GDM1 (cell line): ENCODE results near the gene IDH2.
"Not testable (repeated sequence)": the region's sequence is repeated elsewhere in the genome, so short reads cannot be mapped to it uniquely, and the experiment has no call there.

Source experiments
- DNase-seq: peaks from one replicate; lab custom pipeline; 2025; lab: John Stamatoyannopoulos, UW

IDH2 gene

GRCh38 chr15:90084876-90085423 lies 17.3 kb downstream of the IDH2 start:
- DNase-seq, result no peak

DNA sequence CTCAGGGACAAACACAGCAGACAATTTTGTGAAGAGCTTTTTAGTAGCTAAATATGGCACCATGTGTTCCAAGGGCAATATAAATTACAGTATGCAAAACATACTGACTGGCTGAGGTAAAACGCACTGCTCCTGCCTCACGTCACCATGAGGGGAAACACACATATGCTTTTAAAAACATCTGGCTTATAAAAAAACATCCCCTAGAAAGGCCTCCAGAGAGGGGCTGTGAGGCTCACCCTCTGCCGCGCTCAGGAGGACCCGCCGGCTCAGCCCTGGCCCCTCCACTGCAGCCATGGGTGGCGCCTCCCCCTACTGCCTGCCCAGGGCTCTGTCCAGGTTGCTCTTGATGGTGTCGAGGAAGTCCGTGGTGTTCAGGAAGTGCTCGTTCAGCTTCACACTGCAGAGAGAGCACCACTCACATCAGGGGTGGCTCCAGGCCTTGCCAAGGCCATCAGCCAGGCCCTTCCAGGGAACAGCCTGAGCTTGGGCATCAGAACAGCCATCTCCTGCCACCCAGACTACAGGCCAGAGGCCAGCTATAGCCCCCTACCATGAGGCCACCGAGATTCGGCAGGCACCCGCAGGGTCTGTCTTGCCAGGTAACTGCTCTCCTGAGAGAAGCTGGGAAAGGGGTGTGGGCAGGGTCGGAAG lies 18.2 kb downstream of the IDH2 start:
- no peak for DNase-seq

- DNase-seq, result no peak
These were observed 18.8 kb downstream of the IDH2 start for GRCh38 chr15:90083419-90083818.

DNA sequence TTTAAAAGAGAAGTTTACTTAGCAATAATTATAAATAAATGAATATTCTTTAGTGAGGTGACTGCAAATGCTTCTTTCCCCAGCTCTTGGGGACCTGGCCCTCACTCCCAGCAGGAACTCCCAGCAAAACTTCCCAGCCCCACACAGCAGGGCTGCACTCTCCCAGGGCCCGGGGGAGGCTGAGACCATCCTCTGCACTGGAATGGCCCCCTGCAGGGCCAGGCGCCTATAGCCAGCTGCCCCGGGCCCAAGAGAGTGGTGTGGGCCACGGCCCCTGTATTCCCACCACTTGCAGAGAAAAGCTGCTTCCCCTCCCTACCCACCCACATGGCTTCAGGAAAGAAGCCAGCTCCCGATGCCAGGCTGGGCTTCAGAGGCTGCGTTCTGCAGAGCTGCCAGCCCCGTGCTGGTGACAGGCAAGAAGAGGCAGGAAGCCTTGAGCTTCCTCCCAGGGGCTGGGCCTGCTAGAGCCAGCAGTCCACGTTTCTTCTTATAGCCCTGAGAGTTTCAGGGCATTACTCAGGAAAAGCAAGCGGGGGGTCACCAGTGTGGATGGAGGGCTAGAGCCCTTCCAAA lies 20.0 kb downstream of the IDH2 start:
- peak; percentile 61 for DNase-seq

- DNase-seq, result no peak
These were observed 21.4 kb downstream of the IDH2 start for GRCh38 chr15:90080818-90081393.

- DNase-seq, result no peak
These were observed 21.9 kb downstream of the IDH2 start for GRCh38 chr15:90080458-90080755.

DNA sequence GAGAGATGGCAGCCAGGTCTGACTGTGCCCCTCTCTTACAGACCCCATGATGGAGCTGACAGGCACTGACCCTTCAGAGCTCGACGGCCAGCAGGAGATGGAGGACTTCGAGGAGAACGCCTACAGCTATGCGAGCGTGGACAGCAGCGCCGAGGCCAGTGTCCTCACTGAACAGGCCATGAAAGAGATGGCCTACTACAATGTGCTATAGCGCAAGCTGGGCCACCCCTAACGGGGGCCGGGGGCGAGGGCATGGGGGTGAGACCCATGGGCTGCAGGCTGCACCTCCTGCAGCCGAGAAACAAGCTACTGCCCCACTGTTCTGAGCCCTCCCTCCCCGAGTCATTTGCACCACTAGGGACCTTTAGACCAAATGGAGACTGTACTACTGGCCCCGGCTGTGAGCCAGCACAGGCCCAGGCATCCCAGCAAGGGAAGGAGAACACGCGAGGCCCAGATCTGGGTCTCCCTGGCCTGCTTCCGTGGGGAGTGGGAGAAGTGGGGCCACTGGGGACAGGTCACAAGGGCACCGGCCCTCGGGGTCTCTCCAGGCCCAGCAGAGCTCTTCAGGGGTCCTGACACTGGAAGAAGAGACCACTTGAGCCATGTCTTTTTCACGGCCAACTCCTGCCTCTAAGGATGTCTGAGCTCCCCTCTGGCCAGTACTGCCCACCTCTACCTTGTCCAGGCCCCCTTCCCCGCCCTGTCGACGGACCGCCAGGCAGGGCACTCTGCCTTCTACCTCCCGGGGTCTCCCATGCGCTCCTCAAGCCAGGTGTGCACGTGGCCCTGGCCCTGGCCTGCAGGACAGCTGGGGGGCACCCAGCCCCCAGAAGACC lies 22.4 kb downstream of the IDH2 start:
- DNase-seq, result no peak

DNA sequence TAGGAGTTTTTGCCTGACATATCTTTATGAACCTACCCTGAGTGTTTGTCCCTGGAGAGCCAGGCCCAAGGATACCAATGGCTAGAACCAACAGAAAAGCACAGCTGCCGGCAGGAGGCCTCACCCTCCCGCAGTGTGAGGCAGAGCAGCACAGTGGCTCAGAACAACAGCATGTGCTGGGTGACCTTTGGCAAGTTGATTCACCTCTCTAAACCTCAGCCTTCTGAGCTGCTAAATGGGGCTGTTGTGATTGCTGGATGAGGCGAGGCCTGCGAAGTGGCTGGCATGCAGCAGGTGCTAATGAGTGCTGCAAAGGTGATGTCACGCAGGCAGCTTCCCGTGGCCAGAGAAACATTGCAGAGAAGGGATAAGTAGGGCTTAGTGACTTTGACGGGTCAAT lies 23.3 kb downstream of the IDH2 start:
- DNase-seq, result no peak

GRCh38 chr15:90076716-90077115 lies 25.6 kb downstream of the IDH2 start:
- no peak for DNase-seq

DNA sequence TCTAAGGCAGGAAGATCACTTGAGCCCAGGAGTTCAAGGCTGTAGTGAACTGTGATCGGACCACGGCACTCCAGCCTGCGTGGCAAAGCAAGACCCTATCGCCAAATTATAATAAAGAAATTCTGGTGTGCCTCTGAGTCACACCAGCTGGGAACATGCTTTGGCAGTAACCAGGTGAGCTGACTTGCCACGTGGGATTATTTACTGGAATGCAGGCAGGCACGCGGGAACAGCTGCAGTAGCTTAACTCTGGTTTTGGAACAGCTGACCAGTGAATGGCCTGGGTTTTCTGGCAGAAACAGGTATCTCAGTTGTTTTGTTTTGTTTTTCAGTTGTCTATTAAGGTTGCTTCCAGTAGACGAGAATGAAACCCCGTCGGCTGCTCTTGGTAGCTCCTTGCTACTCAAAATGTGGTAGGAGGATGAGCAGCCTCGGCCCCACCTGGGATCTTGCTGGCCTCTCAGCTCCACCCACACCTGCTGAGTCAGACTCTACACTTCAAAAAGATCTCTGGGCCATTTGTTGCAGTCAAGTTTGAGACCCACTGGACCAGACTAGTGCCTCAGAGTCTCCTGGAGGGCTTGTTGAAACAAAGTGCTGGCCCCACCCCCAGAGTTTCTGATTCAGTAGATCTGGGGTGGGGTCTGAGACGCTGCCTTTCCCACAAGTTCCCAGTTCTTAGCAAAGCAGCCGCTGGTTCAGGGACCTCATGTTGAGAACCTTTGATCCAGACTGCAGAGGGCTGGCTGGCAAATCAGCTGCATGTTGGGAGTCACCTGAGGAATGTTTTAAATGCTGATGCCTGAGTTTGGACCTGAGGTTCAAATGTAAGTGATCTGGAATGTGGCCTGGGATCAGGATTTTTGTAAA lies 26.6 kb downstream of the IDH2 start:
- DNase-seq, result no peak

- no peak for DNase-seq
These were observed 27.4 kb downstream of the IDH2 start for GRCh38 chr15:90074916-90075315.

- no peak for DNase-seq
These were observed 28.2 kb downstream of the IDH2 start for GRCh38 chr15:90074023-90074422.

GRCh38 chr15:90072978-90073640 lies 29.2 kb downstream of the IDH2 start:
- DNase-seq, result no peak

GRCh38 chr15:90071220-90071807 lies 31.0 kb downstream of the IDH2 start:
- peak; percentile 80 for DNase-seq

GRCh38 chr15:90070623-90071022 lies 31.6 kb downstream of the IDH2 start:
- not testable (repeated sequence) for DNase-seq

DNA sequence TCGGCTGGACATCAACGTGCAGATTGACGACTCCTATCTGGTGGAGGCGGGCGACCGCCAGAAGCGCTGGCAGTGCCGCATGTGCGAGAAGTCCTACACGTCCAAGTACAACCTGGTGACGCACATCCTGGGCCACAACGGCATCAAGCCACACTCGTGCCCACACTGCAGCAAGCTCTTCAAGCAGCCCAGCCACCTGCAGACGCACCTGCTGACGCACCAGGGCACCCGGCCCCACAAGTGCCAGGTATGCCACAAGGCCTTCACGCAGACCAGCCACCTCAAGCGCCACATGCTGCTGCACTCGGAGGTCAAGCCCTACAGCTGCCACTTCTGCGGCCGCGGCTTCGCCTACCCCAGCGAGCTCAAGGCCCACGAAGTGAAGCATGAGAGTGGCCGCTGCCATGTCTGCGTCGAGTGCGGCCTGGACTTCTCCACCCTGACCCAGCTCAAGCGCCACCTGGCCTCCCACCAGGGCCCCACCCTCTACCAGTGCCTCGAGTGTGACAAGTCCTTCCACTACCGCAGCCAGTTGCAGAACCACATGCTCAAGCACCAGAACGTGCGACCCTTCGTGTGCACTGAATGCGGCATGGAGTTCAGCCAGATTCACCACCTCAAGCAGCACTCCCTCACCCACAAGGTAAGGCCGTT lies 34.2 kb downstream of the IDH2 start:
- no peak for DNase-seq

DNA sequence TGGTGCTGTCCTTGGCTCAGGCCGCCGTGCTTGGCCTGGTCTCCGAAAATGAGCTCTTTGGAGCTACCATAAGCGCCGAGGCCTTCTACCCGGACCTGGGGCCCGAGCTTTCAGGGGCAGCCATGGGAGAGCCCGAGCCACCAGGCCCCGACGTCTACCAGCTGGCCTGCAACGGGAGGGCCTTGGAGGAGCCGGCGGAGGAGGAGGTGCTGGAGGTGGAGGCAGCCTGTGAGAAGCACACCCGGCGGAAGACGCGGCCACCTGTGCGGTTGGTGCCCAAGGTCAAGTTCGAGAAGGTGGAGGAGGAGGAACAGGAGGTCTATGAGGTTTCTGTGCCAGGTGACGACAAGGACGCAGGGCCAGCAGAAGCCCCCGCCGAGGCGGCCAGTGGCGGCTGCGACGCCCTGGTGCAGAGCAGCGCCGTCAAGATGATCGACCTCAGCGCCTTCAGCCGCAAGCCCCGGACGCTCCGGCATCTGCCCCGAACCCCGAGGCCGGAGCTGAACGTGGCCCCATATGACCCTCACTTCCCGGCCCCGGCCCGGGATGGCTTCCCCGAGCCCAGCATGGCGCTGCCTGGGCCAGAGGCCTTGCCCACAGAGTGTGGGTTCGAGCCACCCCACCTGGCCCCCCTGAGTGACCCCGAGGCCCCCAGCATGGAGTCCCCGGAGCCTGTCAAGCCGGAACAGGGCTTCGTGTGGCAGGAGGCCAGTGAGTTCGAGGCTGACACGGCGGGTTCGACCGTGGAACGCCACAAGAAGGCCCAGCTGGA lies 34.9 kb downstream of the IDH2 start:
- DNase-seq, result no peak

DNA sequence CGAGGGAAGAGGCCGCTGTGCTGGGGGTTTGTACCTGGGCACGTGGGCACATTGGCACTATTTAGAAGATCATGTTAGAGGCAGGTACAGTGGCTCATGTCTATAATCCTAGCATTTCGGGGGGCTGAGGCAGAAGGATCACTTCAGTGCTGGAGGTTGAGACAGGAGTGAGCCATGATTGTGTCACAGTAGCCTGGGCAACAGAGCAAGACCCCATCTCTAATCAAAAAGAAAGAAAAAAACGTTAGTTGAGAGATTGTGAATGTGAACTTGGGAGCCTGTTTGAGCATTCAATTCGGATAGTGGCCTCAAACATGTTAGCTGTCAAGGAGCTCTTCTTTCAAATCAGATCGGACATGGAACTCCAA lies 36.6 kb downstream of the IDH2 start:
- DNase-seq, result no peak

DNA sequence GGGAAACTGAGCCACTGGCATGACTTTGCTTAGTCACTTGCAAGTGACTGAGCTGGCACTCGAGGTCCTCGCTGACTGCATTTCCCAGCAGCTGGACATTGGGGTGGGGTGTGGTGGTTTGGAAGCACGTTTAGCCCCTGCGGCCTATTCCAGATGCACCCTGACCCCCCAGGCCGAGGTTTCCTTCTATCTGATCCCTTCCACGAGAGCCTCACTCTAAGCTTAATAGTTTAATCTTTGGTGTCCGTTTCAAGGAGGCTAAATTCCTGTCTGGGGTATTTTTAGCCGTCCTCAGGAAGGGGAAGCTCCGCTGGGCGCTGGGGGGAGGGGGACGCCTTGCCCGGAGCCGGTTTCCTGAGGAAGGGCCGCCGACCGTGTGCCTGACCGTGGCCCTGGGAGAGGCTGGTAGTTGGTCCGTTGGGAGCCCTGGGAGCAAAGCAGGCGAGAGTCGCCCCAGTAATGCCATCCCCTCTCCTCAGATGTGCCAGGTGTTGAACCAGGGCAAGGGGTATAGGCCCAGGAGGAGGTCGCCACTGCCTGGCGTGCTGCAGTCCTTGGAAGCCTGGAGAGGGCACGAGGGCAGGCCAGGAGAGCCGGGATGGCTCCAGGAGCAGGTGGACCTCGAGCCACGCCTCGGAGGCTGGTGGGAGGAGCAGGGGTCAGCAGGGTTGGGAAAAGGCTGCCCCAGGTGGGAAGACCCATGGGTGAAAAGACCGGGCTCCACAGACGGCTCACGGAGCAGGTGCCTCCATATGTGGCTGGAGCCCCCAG lies 37.2 kb downstream of the IDH2 start:
- DNase-seq, result peak; percentile 52
